ENCODE results near the gene ITPK1.

ITPK1 gene

GRCh38 chr14:93040982-93041381, 74.7 kb downstream of the ITPK1 start:
- no peak for DNase-seq

- DNase-seq, result no peak
Measured at GRCh38 chr14:93040443-93040842, 75.3 kb downstream of the ITPK1 start.

GRCh38 chr14:93039649-93040315, 75.9 kb downstream of the ITPK1 start:
- no peak for DNase-seq

- no peak for DNase-seq
Measured at GRCh38 chr14:93037351-93037750, 78.4 kb downstream of the ITPK1 start.

GRCh38 chr14:93036652-93037345, 78.9 kb downstream of the ITPK1 start:
- DNase-seq, result peak in 1 of 2 experiments; percentile 13

GRCh38 chr14:93035917-93036651, 79.6 kb downstream of the ITPK1 start:
- peak in 1 of 2 experiments; percentile 72 for DNase-seq

- no peak for DNase-seq
Measured at GRCh38 chr14:93035585-93035916, 80.2 kb downstream of the ITPK1 start.

GRCh38 chr14:93034671-93034994, 81.1 kb downstream of the ITPK1 start:
- DNase-seq, result no peak

GRCh38 chr14:93033983-93034670, 81.6 kb downstream of the ITPK1 start:
- DNase-seq, result peak in 1 of 2 experiments; percentile 8

- no peak for DNase-seq
Measured at GRCh38 chr14:93033084-93033982, 82.4 kb downstream of the ITPK1 start.

- DNase-seq, result peak in 1 of 2 experiments; percentile 26
Measured at GRCh38 chr14:93032421-93032936, 83.2 kb downstream of the ITPK1 start.

GRCh38 chr14:93031505-93032315, 84.0 kb downstream of the ITPK1 start:
- DNase-seq, result no peak

- DNase-seq, result no peak
Measured at GRCh38 chr14:93030761-93031160, 85.0 kb downstream of the ITPK1 start.

- DNase-seq, result no peak
Measured at GRCh38 chr14:93029911-93030508, 85.7 kb downstream of the ITPK1 start.

- no peak for DNase-seq
Measured at GRCh38 chr14:93029417-93029816, 86.3 kb downstream of the ITPK1 start.

GRCh38 chr14:93028724-93029076, 87.0 kb downstream of the ITPK1 start:
- no peak for DNase-seq

GRCh38 chr14:93027810-93028723, 87.7 kb downstream of the ITPK1 start:
- DNase-seq, result no peak

GRCh38 chr14:93026339-93026738, 89.4 kb downstream of the ITPK1 start:
- no peak for DNase-seq

- DNase-seq, result no peak
Measured at GRCh38 chr14:93025055-93025454, 90.7 kb downstream of the ITPK1 start.

GRCh38 chr14:93024493-93024892, 91.2 kb downstream of the ITPK1 start:
- no peak for DNase-seq

Data from SW 1271 (cell line).